Measurements from ENCODE around the gene LIN7B. TPM values are rescaled to one million over a fixed set of nuclear protein-coding genes. Genes with fewer than 3 reads are reported as not detected.

The LIN7B gene
- total RNA-seq, 4 donors from 2014 or later = 6.5 to 19.8 (median 13.2) TPM

GRCh38 chr19:49101160-49101559 is 13.0 kb upstream of the LIN7B start:
- ATAC-seq = no peak
- 100% methylated on average over 1 of the region's 12 CpGs; no CpG with 5 or more reads in 1 of the 2 donors for WGBS, 2 donors (ENCODE audit: low coverage in 1 of 2)
- Histone ChIP-seq H3K4me1 (peaks cover 0 to 19% (median 0%) of the 10 kb centered on the region in 3 donors), H3K9me3 (no peaks in the 10 kb centered on the region), H3K4me3 (no peak overlapping the region), H3K27me3 (no peaks in the 10 kb centered on the region), H3K27ac (no peak overlapping the region), H3K36me3 (peaks cover 0 to 100% of the 10 kb centered on the region in 2 donors)
- no peak for TF ChIP-seq EP300 (IDR thresholded peaks at IDR 0.05)
- no peak for TF ChIP-seq POLR2A (IDR thresholded peaks at IDR 0.05)
- no peak for TF ChIP-seq CTCF (IDR thresholded peaks at IDR 0.05)
- no peak for TF ChIP-seq POLR2AphosphoS5 (IDR thresholded peaks at IDR 0.05)

- ATAC-seq = no peak
- peaks cover 0 to 19% (median 0%) of the 10 kb centered on the region in 3 donors for H3K4me1 ChIP-seq
- H3K4me3 ChIP-seq = no peak overlapping the region
- no peak for TF ChIP-seq POLR2AphosphoS5 (IDR thresholded peaks at IDR 0.05)
- no peak for TF ChIP-seq POLR2A (IDR thresholded peaks at IDR 0.05)
- TF ChIP-seq CTCF (IDR thresholded peaks at IDR 0.05) = no peak
- TF ChIP-seq EP300 (IDR thresholded peaks at IDR 0.05) = no peak
- no peak overlapping the region for H3K27ac ChIP-seq
- H3K27me3 ChIP-seq = no peaks in the 10 kb centered on the region
- no CpG with 5 or more reads among the region's 12 CpGs for WGBS, 2 donors (ENCODE audit: low coverage in 1 of 2)
- H3K36me3 ChIP-seq = peaks cover 0 to 100% of the 10 kb centered on the region in 2 donors
- H3K9me3 ChIP-seq = no peaks in the 10 kb centered on the region
These were observed 11.9 kb upstream of the LIN7B start for GRCh38 chr19:49102303-49102702.

GRCh38 chr19:49103331-49104085 is 10.7 kb upstream of the LIN7B start:
- Histone ChIP-seq H3K36me3 (peaks cover 0 to 100% of the 10 kb centered on the region in 2 donors), H3K4me3 (no peak overlapping the region), H3K27me3 (no peaks in the 10 kb centered on the region), H3K4me1 (peaks cover 0 to 7% (median 0%) of the 10 kb centered on the region in 3 donors), H3K9me3 (no peaks in the 10 kb centered on the region), H3K27ac (no peak overlapping the region)
- 79 to 80% methylated on average over 2 to 6 of the region's 33 CpGs for WGBS, 2 donors (ENCODE audit: low coverage in 1 of 2)
- ATAC-seq = no peak
- no peak for TF ChIP-seq CTCF (IDR thresholded peaks at IDR 0.05)
- TF ChIP-seq EP300 (IDR thresholded peaks at IDR 0.05) = no peak
- no peak for TF ChIP-seq POLR2AphosphoS5 (IDR thresholded peaks at IDR 0.05)
- TF ChIP-seq POLR2A (IDR thresholded peaks at IDR 0.05) = no peak

GRCh38 chr19:49104229-49104864 is 9.8 kb upstream of the LIN7B start:
- H3K4me1 ChIP-seq = no peaks in the 10 kb centered on the region
- H3K27ac ChIP-seq = no peak overlapping the region
- no peak overlapping the region for H3K4me3 ChIP-seq
- H3K27me3 ChIP-seq = no peaks in the 10 kb centered on the region
- no peak for ATAC-seq
- TF ChIP-seq POLR2AphosphoS5 (IDR thresholded peaks at IDR 0.05) (no peak), EP300 (IDR thresholded peaks at IDR 0.05) (no peak), CTCF (IDR thresholded peaks at IDR 0.05) (no peak), POLR2A (IDR thresholded peaks at IDR 0.05) (no peak)
- no peaks in the 10 kb centered on the region for H3K9me3 ChIP-seq
- 65 to 74% methylated on average over 5 to 7 of the region's 30 CpGs for WGBS, 2 donors (ENCODE audit: low coverage in 1 of 2)
- H3K36me3 ChIP-seq = peaks cover 0 to 100% of the 10 kb centered on the region in 2 donors

Data from gastroesophageal sphincter (tissue), 4 donors.